ENCODE measurements around the gene ZNRD2. TPM values are rescaled to one million over a fixed set of nuclear protein-coding genes. Genes with fewer than 3 reads are reported as not detected.

The ZNRD2 gene
- total RNA-seq, 2 experiments from 2014 or later: 41.4 to 42.5 TPM

DNA sequence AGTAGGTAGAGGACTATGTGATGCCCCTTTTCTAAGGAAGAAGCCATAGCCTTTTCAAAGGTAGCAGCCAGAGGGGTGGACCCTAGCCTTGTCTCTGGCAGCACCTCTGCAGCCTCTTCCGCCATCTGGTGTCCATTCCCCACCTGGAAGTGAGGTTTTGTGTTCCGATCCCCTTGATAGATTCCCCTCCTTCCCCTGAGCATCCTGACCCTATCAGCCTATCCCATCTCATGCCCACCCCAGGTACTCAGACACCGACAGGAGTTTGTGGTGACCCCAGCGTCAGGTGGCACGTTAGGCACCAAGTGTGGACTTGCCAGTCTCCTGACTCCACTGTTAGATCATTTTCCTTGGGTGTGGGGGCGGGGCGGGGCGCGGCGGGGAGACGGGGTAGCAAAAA is 1.7 kb downstream of the ZNRD2 start:
- DNase-seq: peak; percentile 64
- intact Hi-C loops (cut with micrococcal nuclease): loop anchor here (2.0 to 5.0 kb wide), 5 partner anchors 205 to 715 kb away; partner anchors contain the start of genes BANF1, CFL1, EIF1AD and RAB1B
- CTCF ChIA-PET: interaction anchor here (0.9 to 6.0 kb wide), 11 partner anchors 12 to 153 kb away, joined by 3 to 86 read pairs (median 5); partner anchors contain the start of genes MAP3K11, PCNX3 and SCYL1
- Mint-ChIP-seq H3K27me3 (ENCODE audit: low read depth) (no peaks in the 10 kb centered on the region), H3K4me3 (peak overlapping the region; percentile 87), H3K4me1 (ENCODE audit: low read depth) (peaks cover 52% of the 10 kb centered on the region), H3K27ac (peak overlapping the region; percentile 91), H3K36me3 (ENCODE audit: low read depth) (peaks cover 19% of the 10 kb centered on the region), H3K9me3 (no peaks in the 10 kb centered on the region)

DNA sequence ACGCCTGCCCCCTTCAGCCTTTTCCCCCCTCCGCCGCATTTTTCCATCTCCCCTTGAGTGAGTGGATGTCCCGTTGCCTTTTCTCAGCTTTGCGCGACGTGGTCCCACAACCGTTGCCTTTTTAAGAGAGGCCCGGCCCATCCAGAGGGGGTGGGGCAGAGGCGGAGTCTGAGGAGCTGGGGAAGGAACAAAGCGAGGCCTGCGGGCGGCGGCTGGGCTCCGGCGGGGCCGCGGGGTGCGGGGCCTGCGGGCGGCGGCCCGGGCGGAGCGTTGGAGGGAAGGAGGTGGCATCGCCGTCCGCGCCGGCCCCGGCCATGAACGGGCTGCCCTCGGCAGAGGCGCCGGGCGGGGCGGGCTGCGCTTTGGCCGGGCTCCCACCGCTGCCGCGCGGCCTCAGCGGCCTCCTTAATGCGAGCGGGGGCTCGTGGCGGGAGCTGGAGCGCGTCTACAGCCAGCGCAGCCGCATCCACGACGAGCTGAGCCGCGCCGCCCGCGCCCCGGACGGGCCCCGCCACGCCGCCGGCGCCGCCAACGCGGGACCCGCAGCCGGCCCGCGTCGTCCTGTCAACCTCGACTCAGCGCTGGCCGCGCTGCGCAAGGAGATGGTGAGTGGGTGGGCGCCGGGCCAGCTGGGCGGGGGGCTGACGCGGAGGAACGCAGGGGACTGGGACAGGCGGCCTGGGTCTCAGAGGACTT is 2.2 kb downstream of the ZNRD2 start, which contains the start of gene FAM89B:
Gene FAM89B, plus strand, starts transcription at position 183 of the 696 bp plus-strand sequence. Its CDS starts 132 bp downstream, at position 315.
- Mint-ChIP-seq H3K27me3 (ENCODE audit: low read depth) (no peaks in the 10 kb centered on the region), H3K4me1 (ENCODE audit: low read depth) (peaks cover 55% of the 10 kb centered on the region), H3K27ac (peak within 1 kb of the TSS; percentile 91), H3K36me3 (ENCODE audit: low read depth) (peaks cover 19% of the 10 kb centered on the region), H3K9me3 (no peaks in the 10 kb centered on the region), H3K4me3 (peak within 1 kb of the TSS; percentile 87)
- CTCF ChIA-PET: interaction anchor here (0.7 to 6.0 kb wide), 12 partner anchors 12 to 154 kb away, joined by 3 to 86 read pairs (median 5); partner anchors contain the start of genes MAP3K11 and PCNX3
- DNase-seq: peak; percentile 94
- intact Hi-C loops (cut with micrococcal nuclease): loop anchor here (5.0 kb wide), 4 partner anchors 205 to 715 kb away; partner anchors contain the start of genes BANF1, EIF1AD and RAB1B

DNA sequence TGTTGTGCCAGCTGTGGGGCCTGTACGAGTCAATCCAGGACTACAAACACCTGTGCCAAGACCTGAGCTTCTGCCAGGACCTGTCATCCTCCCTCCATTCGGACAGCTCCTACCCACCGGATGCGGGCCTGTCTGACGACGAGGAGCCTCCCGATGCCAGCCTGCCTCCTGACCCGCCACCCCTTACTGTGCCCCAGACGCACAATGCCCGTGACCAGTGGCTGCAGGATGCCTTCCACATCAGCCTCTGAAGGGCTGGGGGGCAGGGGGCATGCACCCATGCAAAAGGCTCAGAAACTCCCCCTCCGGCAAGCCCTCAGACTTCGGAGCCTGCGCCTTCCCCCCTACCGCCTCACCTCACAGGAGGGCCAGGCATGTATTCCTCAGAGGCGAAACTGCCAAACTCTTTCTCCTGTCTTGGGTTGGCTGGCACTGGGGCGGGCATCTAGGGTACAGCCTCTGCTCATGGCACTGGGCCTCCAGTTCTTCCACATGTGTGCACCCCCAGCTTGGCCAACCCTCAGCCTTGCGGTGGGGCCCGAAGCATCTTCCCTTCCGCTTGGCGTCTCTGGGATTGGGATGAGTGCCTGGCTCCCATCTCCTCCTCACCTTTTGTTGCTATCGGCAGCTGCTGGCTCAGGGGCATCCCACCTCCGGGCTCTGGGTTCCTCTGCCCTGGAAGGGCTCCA is 3.3 kb downstream of the ZNRD2 start:
- H3K36me3 Mint-ChIP-seq (ENCODE audit: low read depth): peaks cover 18% of the 10 kb centered on the region
- CTCF ChIA-PET: interaction anchor here (0.9 to 6.0 kb wide), 10 partner anchors 14 to 43 kb away, joined by 3 to 86 read pairs (median 8); partner anchors contain the start of genes MAP3K11 and PCNX3
- peak overlapping the region; percentile 72 for H3K4me3 Mint-ChIP-seq
- intact Hi-C loops (cut with micrococcal nuclease): loop anchor here (1.0 to 5.0 kb wide), 9 partner anchors 15 to 716 kb away; partner anchors contain the start of genes BANF1, EIF1AD, PCNX3 and RAB1B
- peak overlapping the region; percentile 83 for H3K27ac Mint-ChIP-seq
- DNase-seq: peak; percentile 44
- H3K9me3 Mint-ChIP-seq: no peaks in the 10 kb centered on the region
- H3K27me3 Mint-ChIP-seq (ENCODE audit: low read depth): no peaks in the 10 kb centered on the region
- peaks cover 58% of the 10 kb centered on the region for H3K4me1 Mint-ChIP-seq (ENCODE audit: low read depth)

DNA sequence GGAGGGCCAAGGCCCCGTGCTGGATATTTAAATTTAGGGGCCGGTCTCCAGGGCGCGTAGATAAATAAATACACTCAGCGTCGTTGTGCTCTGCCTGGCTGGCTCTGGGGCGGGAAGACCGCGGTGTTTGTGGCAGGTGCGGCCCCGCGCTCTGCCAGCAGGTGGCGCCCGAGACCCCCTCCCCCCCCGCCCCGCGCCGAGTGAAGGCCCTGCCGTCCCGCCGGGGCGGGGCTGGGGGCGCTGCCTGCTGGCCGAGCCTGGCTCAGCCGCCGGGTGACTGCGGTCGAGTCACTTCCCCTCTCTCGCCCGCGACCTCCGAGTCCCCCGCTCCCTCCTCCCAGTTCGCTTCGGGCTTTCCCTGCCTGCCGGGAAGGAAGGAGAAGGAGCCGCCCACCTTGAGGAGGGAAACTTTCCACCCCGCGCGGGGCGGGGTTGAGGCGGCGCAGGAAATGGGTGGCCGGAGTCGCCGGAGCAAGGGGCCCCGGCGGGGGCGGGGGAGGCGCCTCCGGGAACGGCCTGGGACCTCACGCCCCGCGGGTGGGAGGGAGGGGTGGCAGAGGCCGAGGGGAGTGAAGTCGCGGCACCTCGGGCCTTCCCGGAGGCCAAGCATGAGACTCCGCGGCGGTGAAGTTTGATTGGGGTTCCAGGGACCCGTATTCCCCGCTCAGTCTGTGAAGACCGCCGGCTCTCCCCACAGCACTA is 4.0 kb downstream of the ZNRD2 start:
- Mint-ChIP-seq H3K27ac (peak overlapping the region; percentile 85), H3K9me3 (no peaks in the 10 kb centered on the region), H3K4me1 (ENCODE audit: low read depth) (peaks cover 57% of the 10 kb centered on the region), H3K27me3 (ENCODE audit: low read depth) (no peaks in the 10 kb centered on the region), H3K36me3 (ENCODE audit: low read depth) (peaks cover 15% of the 10 kb centered on the region), H3K4me3 (peak overlapping the region; percentile 91)
- CTCF ChIA-PET: interaction anchor here (1.8 to 6.0 kb wide), 4 partner anchors 15 to 33 kb away, joined by 4 to 86 read pairs (median 18); no protein-coding TSS in a partner anchor
- intact Hi-C loops (cut with micrococcal nuclease): loop anchor here (1.0 to 5.0 kb wide), 9 partner anchors 14 to 717 kb away; partner anchors contain the start of genes BANF1, EIF1AD, PCNX3 and RAB1B
- peak; percentile 96 for DNase-seq

DNA sequence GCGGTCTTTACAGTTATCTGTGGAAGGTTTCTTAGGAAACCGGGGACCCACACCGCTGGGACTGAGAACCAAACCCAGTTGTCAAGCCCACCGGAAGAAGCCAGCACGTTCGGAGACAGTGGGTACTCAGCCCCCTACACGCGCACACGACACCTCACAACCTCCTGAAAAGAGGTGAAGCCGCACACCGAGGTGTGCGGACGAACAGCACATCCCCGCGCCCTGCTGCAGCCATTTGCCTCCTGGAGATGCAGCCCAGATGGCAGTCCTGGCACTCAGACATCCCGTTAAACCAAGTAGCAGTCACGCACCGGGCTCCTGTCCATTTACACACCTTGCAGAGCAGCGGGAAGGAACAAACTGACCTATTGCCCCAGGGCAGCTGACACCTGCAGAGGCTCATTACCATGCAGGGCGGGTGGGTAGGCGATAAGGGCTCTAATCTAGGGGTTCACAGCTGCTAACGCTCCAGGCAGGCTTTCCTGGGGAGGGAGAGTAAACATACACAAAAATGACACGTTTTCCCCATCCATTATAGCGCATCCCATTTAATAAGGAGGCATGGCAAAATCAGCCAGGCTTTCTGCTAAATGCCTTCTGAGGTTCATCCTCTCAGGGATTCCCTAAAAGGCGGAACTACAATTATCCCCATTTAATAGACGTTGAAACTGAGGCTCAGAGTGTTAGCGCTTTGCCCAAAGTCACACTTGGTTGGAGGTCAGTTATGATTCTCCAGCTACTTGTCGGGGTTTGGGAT is 4.7 kb downstream of the ZNRD2 start:
- no peak for DNase-seq
- Mint-ChIP-seq H3K4me1 (ENCODE audit: low read depth) (peaks cover 57% of the 10 kb centered on the region), H3K36me3 (ENCODE audit: low read depth) (peaks cover 15% of the 10 kb centered on the region), H3K27me3 (ENCODE audit: low read depth) (no peaks in the 10 kb centered on the region), H3K27ac (peak overlapping the region; percentile 85), H3K9me3 (no peaks in the 10 kb centered on the region), H3K4me3 (peak overlapping the region; percentile 91)
- CTCF ChIA-PET: interaction anchor here (0.7 to 3.4 kb wide), 6 partner anchors 9 to 193 kb away, joined by 3 to 46 read pairs (median 6); partner anchors contain the start of genes KCNK7 and SLC25A45
- intact Hi-C loops (cut with micrococcal nuclease): loop anchor here (1.0 to 5.0 kb wide), 9 partner anchors 13 to 718 kb away; partner anchors contain the start of genes BANF1, EIF1AD, PCNX3 and RAB1B

DNA sequence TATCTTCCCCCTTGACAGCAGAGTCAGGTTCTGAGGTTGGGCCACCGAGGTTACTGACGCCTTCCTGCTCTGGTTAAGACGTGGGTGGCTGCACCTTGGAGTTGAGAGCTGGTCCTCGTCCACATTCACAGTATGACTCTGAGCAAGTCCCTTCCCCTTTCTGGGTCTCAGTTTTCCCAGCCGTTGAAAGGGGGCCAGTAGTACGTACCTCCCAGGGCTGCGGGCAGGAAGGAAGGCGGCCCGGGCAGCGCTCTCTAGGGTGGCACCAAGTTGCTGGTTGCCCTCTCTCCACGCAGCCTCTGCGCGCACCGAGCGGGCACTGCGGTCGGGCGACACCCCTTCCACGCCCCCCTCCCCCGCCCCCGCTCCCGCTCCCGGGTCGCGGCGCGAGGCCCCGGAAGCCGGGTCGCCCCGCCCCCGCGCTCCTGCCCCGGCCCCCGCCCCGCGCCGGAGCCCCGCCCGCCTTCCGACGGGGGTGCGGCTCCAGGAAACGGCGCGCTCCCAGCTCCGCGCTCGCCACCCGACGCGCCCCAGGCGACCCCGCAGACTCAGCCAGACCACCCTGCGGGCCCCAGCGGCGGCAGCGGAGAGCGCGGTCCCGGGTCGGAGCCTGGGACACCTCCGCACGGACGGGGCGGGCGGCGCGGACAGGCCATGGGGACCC is 5.4 kb downstream of the ZNRD2 start, which contains the start of gene EHBP1L1:
Gene EHBP1L1, plus strand, starts transcription at position 486 of the 664 bp plus-strand sequence. CDS start 250 bp downstream, outside the sequence.
- no peaks in the 10 kb centered on the region for H3K27me3 Mint-ChIP-seq (ENCODE audit: low read depth)
- peak within 1 kb of the TSS; percentile 91 for H3K4me3 Mint-ChIP-seq
- intact Hi-C loops (cut with micrococcal nuclease): loop anchor here (2.0 kb wide), 1 partner anchor 77 kb away; no protein-coding TSS in a partner anchor
- H3K36me3 Mint-ChIP-seq (ENCODE audit: low read depth): peaks cover 13% of the 10 kb centered on the region
- H3K27ac Mint-ChIP-seq: peak within 1 kb of the TSS; percentile 85
- peaks cover 54% of the 10 kb centered on the region for H3K4me1 Mint-ChIP-seq (ENCODE audit: low read depth)
- DNase-seq: peak; percentile 79
- CTCF ChIA-PET: interaction anchor here (0.7 to 3.4 kb wide), 8 partner anchors 9 to 194 kb away, joined by 3 to 46 read pairs (median 5); partner anchors contain the start of genes KCNK7 and SLC25A45
- no peaks in the 10 kb centered on the region for H3K9me3 Mint-ChIP-seq

DNA sequence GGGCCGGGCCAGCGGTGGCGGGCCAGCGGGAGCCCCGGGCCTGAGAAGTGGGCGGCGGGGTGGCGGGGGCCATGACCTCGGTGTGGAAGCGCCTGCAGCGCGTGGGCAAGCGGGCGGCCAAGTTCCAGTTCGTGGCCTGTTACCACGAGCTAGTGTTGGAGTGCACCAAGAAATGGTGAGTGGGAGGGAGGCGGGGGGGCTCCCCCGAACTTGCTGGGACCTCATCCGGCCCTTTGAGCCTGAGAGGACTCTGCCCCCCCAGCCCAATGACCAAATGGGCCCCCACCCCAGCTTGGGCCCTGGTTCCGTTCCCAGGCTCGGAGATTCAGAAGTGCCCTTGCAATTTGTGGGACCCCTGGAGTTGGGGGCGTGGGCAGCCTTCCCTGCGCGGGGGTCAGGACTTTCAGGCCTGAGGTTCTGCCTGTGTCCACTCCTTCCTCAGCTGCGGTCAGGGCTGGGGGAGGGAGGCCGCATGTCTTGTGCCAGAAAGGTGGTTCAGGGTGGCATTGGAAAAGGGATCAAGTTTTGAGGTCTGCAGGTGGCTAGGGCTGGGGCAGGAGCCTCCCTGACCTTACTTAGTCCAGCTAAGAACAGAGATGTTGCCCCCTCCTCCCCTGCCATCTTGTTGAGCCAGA is 6.1 kb downstream of the ZNRD2 start:
- Mint-ChIP-seq H3K36me3 (ENCODE audit: low read depth) (peaks cover 14% of the 10 kb centered on the region), H3K4me3 (peak overlapping the region; percentile 83), H3K27me3 (ENCODE audit: low read depth) (no peaks in the 10 kb centered on the region), H3K9me3 (no peaks in the 10 kb centered on the region), H3K4me1 (ENCODE audit: low read depth) (peaks cover 51% of the 10 kb centered on the region), H3K27ac (peak overlapping the region; percentile 77)
- intact Hi-C loops (cut with micrococcal nuclease): no loop called here
- DNase-seq: peak; percentile 45
- CTCF ChIA-PET: interaction anchor here (0.7 to 3.4 kb wide), 7 partner anchors 9 to 194 kb away, joined by 3 to 46 read pairs (median 7); partner anchors contain the start of genes PCNX3 and SLC25A45

DNA sequence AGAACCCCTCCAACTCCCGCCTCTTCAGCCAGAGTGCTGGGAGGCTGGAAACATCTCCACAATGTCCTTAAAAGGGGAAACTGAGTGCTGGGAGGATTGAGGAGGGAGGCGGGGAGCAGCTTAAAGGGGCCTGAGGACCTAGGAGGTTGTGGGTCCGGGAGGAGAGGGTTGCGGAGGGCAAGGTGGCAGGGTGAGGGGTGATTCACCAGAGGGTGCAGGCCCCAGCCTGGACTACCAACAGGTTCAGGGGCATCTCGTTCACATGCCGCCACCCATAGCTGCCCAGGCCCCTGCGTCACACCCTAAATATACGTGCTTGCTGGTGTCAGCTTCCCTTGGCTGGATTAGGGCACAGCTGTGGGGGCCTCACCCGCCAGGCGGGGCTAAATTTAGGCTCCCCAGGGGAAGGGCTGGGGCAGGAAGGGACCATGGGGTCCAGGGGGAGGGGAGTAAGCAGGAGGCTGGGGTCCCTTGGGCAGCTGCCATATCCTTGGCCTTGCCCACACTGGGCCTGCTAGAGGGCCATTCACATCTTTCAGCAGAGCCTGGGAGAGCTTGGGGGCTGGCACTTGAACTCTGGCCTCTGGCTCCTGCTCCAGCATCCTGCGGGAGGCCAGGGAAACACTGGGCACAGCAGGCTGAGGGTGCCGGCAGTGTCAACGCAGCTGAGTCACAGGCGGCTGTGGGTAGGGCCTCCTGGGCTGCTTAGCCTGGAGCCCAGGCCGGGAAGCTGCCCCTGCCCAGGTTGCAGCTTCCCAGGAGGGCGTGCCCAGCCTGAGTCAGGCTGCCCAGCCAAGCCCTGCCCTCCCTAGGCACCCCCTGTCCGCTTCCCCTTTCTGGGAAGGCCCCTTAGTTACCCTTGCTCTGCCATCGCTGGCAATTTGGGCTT is 6.8 kb downstream of the ZNRD2 start:
- H3K4me1 Mint-ChIP-seq (ENCODE audit: low read depth): peaks cover 43% of the 10 kb centered on the region
- no peaks in the 10 kb centered on the region for H3K27me3 Mint-ChIP-seq (ENCODE audit: low read depth)
- H3K27ac Mint-ChIP-seq: peak overlapping the region; percentile 77
- peak; percentile 64 for DNase-seq
- H3K36me3 Mint-ChIP-seq (ENCODE audit: low read depth): peaks cover 10% of the 10 kb centered on the region
- intact Hi-C loops (cut with micrococcal nuclease): no loop called here
- peak overlapping the region; percentile 83 for H3K4me3 Mint-ChIP-seq
- H3K9me3 Mint-ChIP-seq: no peaks in the 10 kb centered on the region
- CTCF ChIA-PET: interaction anchor here (0.5 to 3.4 kb wide), 7 partner anchors 11 to 210 kb away, joined by 4 to 46 read pairs (median 7); partner anchors contain the start of gene PCNX3

DNA sequence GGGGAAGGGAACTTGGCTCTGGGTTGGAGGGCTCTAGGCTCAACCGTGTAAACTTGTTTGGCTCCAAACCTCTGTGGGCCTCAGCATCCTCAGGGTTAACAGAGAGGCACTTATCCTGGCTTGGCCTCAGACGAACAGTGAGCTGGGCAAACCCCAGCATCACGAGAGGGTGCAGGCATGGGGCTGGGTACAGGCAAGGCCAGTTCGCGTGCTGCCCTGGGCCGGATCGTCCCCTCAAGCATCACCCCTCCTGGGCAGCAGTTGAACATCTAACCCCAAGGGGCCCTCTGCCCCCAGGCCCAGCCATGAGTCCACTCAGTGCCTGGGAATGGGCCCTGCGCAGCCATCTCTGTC is 7.5 kb downstream of the ZNRD2 start:
- Mint-ChIP-seq H3K4me3 (peak overlapping the region; percentile 22), H3K27ac (peak overlapping the region; percentile 26), H3K4me1 (ENCODE audit: low read depth) (peaks cover 41% of the 10 kb centered on the region), H3K36me3 (ENCODE audit: low read depth) (peaks cover 10% of the 10 kb centered on the region), H3K9me3 (no peaks in the 10 kb centered on the region), H3K27me3 (ENCODE audit: low read depth) (no peaks in the 10 kb centered on the region)
- intact Hi-C loops (cut with micrococcal nuclease): no loop called here
- CTCF ChIA-PET: interaction anchor here (0.5 to 3.4 kb wide), 5 partner anchors 11 to 570 kb away, joined by 4 to 46 read pairs (median 5); no protein-coding TSS in a partner anchor
- DNase-seq: no peak
